ENCODE results near the gene SLC34A3.

DNA sequence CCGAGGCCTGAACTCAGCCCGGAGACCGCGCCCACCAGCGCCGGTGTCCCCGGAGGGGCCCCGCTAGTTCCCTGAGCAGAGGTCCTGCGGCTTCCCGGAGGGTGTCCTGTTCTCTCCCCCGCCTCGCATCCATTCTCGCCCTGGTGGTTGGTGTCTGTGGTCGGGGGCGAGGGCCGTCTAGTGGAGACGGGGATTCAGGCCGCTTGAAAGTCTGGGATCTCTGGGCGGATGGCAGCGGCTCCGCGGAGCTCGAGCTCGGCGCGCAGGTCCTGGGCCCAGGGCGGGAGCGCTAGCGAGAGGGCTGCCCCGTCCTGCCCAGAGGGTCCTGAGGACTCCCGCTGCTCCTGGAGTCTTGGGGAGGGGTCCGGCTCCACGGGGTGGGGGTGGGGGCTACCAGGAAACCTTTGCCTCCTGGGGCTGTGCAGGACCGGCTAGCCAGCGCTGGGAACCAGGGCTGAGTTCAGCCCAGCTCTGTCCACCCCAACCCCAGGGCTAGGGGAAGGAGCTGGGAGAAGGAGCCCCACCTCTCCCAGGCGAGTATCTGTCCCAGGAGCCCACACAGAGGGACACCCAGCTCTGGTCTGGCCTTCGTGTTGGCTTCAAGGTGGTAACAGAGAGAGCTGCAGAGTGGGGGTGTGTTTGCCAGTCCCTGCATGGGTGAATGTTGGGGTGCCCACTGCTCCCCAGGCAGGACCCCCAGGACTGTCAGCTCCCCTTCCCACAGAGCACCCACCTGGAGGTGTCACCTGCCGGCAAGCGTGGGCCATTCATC lies 50.8 kb downstream of the SLC34A3 start:
- no peak for TF ChIP-seq POLR2A (IDR thresholded peaks at IDR 0.05; ENCODE audit: control extremely low read depth in 1 of 2, low read depth in 2 of 2, low read length in 2 of 2)
- no peak for TF ChIP-seq YY1 (IDR thresholded peaks at IDR 0.05; ENCODE audit: low read depth, low read length)
- TF ChIP-seq, protein P1, sequence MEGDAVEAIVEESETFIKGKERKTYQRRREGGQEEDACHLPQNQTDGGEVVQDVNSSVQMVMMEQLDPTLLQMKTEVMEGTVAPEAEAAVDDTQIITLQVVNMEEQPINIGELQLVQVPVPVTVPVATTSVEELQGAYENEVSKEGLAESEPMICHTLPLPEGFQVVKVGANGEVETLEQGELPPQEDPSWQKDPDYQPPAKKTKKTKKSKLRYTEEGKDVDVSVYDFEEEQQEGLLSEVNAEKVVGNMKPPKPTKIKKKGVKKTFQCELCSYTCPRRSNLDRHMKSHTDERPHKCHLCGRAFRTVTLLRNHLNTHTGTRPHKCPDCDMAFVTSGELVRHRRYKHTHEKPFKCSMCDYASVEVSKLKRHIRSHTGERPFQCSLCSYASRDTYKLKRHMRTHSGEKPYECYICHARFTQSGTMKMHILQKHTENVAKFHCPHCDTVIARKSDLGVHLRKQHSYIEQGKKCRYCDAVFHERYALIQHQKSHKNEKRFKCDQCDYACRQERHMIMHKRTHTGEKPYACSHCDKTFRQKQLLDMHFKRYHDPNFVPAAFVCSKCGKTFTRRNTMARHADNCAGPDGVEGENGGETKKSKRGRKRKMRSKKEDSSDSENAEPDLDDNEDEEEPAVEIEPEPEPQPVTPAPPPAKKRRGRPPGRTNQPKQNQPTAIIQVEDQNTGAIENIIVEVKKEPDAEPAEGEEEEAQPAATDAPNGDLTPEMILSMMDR (IDR thresholded peaks at IDR 0.05; ENCODE audit: control extremely low read depth in 1 of 3, insufficient read depth in 1 of 3, low read depth in 1 of 3, low read length in 3 of 3): no peak
- TF ChIP-seq KDM5A (IDR thresholded peaks at IDR 0.05; ENCODE audit: low read length): no peak
- TF ChIP-seq CREB1 (IDR thresholded peaks at IDR 0.05): no peak
- 0 out of 4 replicates have a peak, but pooled peaks of 1 of the 2 experiments have one; percentile 24 for TF ChIP-seq SIN3A (conservative IDR thresholded peaks at IDR 0.05 in 1 of 2, IDR thresholded peaks at IDR 0.05 in 1 of 2; ENCODE audit: low read depth in 1 of 2, low read length in 2 of 2)

Measured in H1 (cell line).